GM18907 (cell line): ENCODE measurements around the gene PNLIPRP1.

Experiments used
- ATAC-seq: cut with Tn5 transposase; IDR thresholded peaks from one replicate; pipeline ENCODE4 v1.9.1; 2021; ENCODE audit warnings: mild to moderate bottlenecking, moderate library complexity; ENCODE audit not compliant: unreplicated experiment

Gene PNLIPRP1

DNA sequence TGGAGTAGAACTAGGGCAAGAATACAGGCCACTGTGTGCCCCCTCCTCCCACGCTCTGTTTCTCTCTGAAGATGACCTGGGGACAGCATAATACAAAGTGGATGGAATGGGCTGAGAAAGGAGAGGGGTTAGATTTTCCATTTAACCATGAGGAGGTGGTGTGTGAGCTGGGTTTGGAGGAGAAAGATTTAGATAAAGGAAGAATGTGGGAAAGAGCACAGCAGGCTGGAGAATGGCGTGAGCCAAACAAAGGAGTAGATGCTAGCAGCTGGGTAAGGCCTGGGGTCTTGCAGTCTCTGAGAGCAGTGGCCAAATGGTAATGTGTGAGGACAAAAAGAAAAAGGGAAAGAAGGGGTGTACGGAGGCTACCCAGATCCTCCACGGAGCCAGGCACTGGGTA, 38.6 kb downstream of the PNLIPRP1 start:
- ATAC-seq, result no peak

DNA sequence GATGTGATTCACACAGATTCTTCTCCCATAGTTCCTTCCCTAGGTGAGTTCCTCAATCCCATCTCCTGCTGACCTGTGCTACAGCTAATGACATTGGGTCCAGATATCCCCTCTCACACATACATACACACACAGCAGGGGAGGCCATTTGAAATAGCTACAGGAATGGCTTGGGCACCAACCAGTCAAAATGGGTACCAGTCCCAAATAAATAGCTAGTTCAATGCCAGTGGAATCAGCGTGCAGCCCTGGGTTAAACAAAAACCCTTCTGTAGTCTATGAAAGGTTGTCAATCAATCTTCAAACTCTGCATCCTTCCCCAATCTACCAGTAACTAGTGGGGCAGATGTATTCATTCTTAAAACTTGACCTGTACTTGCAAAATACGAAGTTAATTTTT, 39.3 kb downstream of the PNLIPRP1 start:
- no peak for ATAC-seq

DNA sequence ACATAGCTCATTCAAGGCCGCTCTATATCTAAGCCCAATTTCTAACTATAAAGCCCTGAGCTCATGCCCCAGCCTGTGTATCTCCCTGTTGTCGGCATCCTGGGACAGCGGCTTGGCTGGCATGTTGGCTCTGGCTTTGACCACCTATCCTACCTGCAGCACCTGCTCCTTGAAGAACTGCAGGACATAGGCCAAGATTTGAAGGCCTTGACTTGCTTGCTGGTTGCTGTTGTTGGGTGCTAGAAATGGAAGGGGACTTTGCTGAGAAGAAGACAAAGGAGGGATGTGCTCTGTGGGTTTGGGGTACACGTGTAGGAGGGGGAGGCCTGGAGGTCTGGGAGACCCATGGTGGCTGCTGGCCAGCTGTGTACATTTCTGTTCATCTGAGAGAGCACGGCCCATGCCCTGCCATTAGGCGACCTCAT, 41.1 kb downstream of the PNLIPRP1 start:
- no peak for ATAC-seq

DNA sequence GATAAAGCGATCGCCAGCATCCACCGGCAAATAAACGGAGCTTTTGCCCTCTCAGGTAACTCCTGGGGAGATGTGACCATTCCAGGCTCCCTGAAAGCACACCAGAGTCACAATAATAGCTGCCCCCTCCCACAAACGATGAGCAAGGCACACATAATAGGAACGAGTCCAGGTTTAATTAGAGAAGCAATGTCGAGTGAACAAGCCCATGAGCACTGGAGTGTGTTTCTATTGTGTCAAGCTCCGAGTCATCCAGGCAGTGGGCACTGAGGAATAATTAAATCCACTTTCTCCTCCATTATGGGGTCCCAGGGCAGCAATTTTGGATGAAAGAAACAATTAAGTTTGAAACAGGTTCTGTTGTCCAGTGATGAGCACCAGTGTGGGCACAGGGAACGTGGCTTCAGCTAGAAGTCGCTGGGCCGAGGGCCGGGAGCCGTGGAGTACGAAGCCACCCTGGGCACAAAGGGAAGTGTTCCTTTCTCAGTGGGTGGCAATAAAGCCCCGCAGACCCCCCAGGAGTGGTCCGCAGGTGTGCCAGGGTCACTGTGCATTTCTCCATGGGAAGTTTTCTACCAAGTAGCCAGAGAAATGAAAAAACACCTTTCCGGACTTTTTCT, 41.9 kb downstream of the PNLIPRP1 start:
- no peak for ATAC-seq

DNA sequence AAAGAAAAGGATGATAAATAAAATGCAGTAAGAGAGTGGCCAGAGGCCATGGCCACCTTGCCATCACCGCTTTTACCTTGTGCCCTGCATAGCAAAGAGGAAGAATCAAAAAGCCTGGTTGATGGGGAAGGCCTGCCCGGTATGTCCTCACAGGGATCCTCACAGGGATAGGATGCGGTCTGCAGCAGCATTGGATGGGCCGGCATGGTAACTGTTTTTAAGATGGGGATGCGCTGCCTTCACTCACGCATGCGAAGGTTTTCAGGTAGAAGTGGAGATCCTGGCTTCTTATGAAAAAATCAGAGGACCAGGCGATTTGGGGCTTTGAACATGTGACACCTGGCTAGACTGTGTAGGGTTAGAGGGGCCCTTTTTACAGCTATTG, 42.4 kb downstream of the PNLIPRP1 start:
- ATAC-seq, result no peak

DNA sequence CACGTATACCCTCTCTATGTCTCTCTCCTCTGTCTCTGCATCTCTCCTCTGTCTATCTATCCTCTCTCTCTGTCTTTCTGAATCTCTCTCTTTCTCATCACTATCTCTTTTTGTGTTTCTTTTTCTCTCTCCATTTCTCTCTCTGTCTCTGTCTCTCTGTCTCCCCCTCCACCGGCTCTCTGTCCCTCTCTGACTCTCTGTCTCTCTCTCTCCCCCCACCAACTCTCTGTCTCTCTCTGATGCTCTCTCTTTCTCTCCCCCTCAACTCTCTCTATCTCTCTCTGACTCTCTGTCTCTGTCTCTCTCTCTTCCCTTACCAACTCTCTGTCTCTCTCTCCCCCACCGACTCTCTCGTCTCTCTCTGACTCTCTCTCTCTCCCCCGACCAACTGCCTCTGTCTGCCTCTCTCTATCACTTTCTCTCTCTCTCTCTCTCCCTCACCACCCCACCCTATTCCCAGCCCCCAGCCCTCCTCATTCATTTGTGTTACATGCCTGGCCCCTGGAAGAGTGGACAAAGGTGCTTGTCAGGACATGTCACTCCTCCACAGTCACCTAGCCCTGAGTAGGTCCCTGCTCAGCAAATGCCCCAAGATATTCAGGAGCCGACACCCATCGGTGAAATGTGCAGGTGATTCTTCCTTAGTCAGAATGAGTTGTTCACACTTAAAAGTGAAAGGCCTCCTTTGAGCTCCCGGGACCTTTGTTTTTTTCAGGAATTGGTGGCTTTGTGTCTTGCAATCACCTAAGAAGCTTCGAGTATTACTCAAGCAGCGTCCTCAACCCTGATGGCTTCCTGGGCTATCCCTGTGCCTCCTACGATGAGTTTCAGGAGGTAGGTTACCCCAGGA, 43.6 kb downstream of the PNLIPRP1 start:
- ATAC-seq, result no peak

DNA sequence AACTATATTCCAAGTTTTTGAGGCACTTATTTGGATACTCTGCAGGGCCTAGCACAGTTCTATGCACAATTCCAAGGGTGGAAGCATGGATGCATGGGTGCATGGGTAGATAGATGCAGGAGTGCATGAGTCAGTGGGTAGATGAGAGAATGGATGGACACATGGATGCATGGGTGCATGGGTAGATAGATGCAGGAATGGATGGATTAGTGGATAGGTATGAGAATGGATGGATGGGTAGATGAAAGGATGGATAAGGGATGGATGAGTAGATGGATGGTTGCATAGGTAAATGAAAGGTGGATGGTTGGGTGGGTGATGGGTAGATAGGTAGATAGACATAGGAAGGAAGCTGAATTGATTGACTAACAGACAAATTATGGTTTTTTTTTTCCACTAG, 45.6 kb downstream of the PNLIPRP1 start:
- ATAC-seq, result no peak

DNA sequence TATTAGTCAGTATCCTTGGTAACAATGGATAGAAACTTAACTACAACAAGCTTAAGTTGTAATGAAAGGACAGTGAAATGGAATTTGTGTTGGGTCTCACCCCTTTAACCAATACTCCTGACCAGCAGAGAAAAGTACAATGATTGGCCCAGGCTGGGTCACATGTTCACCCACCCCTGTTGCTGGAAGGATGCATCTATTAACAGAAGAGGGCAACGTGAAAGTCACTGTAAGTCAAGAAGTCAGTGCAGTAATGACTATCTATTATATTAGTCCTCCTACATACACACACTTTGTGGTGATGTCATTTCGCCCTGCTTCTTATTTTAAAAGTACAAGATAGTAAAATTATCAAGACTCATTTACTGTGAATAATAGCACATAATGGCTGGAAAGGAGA, 46.2 kb downstream of the PNLIPRP1 start:
- no peak for ATAC-seq

DNA sequence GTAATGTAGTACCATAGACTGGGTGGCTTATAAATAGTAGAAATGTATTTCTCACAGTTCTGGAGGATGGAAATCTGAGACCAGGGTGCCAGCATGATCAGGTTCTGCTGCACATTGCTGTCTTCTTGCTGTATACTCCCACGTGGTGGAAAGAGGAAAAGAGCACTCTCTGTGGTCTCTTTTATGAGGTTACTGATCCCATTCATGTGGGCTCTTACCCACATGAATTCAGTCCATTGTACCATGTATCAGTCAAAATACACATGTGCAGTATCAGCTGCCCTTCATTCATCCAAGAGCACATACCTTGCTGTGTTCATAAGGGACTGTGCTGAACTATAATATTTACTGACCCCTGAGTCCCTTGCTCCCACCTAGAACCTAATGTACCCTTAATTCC, 47.1 kb downstream of the PNLIPRP1 start:
- no peak for ATAC-seq

DNA sequence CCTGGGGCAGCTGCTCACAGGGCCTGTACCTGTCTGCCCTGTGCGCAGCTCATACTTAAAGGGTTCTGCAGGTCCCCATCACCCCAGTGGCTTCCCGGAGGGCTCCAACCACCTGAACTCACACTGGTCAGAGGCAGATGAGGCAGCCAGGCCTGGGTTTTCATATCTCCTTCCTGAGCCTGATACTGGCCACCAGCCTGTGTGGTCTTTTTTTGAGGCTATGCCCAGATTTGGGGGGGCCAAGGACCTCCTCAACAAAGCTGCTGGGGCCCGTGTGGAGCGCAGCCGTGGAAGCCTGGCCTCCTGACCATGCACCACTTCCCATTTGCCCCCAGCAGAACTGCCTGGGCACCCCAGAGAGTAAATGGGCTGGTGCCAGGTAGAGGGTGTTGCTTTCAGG, 55.7 kb downstream of the PNLIPRP1 start:
- ATAC-seq, result no peak

DNA sequence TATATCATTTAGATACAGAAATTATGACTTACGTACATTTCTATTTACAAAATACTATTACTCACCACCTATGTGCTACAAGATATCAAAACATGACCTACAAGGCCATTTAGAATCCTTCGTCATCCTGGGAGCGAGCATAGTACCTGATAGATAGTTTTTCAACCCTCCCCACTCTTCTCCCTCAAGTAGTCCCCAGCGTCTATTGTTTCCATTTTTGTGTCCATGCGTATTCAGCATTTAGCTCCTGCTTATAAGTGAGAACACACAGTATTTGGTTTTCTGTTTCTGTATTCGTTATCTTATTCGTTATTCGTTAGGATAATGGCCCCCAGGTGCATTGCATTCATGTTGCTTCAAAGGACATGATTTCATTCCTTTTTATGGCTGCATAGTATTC, 58.1 kb downstream of the PNLIPRP1 start:
- no peak for ATAC-seq

DNA sequence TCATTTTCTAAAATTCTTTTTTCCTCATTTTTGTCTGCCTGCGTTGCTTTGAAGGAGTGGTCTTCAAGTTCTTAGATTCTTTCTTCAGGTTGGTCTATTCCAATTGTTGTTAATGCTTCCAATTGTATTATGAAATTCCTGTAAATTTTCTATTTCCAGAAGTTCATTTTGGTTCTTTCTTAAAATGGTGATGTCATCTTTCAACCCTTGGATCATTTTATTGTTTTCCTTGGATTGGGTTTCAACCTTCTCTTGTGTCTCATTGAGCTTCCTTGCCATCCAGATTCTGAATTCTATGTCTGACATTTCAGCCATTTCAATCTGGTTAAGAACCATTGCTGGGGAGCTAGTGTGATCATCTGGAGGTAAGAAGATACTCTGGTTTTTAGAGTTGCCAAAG, 63.1 kb downstream of the PNLIPRP1 start:
- ATAC-seq, result no peak

DNA sequence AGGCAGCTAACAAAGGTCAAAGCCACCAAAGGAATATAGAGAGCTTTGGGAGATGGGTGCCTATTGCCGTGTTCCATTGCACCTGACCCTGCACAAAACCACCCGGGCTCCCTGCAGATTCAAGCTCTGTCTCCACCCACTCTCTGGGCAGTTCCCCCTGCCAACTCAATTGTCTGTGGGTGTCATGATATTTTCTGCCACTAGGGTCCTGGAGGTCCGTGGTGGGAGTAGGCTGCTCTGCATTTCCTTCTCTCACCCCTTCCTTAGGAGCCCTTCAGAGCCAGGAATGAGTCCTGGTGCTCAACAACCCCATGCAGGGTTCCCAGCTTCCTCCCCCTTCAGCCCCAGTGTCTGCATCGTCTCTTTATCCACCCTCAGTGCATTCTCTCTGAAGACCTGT, 64.1 kb downstream of the PNLIPRP1 start:
- no peak for ATAC-seq

DNA sequence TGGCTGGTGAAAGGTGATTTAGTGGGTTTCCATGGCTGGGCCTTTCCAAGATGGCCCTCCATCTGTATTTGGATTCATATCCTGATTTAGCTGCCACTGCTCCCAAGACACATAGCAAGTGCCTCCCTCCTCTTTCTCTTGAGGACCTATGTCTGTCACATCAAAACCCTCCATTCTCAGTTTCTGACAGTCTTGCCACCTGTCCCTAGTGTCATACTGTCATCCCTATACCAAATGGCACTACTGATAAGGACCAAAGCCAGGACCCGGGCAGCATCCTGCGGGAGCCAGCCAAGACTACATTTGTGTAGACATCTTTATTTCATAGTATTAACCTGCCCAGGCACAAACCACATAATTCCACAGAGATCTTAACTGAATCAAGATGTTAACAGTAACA, 64.8 kb downstream of the PNLIPRP1 start:
- no peak for ATAC-seq

DNA sequence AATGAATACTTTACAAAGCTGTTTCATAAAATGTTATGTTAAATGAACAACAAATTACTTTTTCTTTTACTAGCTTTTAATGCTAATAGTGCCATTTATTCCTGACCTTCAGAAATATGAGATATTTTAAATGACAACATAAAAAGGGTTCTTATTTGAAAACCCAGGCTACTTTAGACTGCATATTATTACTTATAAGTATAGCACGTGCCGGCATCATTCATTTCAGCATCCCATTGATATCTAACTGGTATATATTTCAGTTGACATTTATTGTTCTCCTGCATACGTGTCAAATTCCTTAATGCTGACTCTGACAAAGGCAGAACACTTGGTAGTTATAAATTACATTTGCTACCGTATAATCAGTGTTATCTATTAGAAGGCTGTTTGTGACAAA, 65.3 kb downstream of the PNLIPRP1 start:
- ATAC-seq, result no peak

DNA sequence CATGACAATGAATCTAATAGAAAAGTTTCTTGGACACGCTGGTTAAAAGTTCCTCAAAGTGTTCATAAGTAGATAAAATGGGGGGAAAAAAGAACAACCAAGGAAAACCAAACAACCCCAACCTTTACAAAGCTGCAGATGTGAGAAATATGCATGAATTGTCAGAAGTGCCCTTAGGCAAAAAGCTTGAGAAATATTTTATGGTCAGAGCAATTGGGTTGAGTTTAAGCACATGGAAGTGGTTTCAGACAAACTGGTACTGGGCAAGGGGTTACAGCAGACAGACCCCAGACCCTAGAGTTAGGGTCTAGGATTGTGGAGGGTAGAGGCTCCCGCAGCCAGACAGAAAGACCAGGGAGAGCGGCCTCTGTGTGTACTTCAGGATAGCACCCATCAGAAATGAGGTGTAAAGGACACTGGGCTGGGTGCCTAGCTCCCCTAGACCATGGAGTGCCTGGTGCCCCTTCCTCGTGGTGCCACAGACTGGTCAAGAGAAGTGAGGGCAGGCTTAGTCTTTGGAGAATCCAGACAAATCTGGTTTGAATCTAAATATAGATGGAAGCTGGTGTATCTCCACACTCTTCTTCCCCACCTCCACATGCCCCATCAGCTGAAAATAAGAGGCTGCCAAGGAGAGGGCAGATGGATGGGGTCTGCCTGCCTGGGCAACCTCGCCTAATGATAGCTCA, 67.2 kb downstream of the PNLIPRP1 start:
- ATAC-seq, result no peak
